Caki2 (cell line): ENCODE measurements around the gene CTSD. TPM values are rescaled to one million over a fixed set of nuclear protein-coding genes. Genes with fewer than 3 reads are reported as not detected.

Experiments
- DNase-seq: peaks from one replicate; pipeline ENCODE4 v3.0.0-alpha.2; 2015; ENCODE audit warnings: low read depth
- in situ Hi-C: cut with HindIII; loops from 2 replicates; pipeline ENCODE4 v1.10.0; 2016; ENCODE audit warnings: low sequenced_read_pairs, low pct_unique_long_range_greater_than_20kb, mixed read lengths
- total RNA-seq: library from RNA; depleted of rRNA; stranded (reverse); fragments of >200 nt; shearing (Covaris generic); gene quantifications from 2 replicates; pipeline ENCODE4 v1.2.3, GENCODE V29; 2014; ENCODE audit warnings: low replicate concordance; rRNA removed

CTSD gene
- total RNA-seq, 1 experiment from 2014 or later: 1,654 TPM

DNA sequence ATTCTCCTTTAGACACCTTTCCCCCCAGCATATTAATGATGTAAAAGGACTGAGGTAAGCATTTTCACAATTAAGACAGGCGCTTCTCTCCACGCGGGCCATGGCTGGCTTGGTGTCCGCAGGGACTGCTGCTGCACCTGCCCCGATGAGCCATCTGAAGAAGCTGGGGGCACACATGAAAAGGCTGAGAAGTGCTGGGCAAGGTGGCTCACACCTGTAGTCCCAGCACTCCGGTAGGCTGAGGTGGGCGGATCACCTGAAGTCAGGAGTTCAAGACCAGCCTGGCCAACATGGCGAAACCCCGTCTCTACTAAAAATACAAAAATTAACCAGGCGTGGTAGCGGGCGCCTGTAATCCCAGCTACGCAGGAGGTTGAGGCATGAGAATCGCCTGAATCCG lies 45.4 kb downstream of the CTSD start:
- DNase-seq: no peak
- in situ Hi-C loops: no loop called here

- no peak for DNase-seq
- in situ Hi-C loops: no loop called here
Measured at GRCh38 chr11:1717745-1718144, 46.0 kb downstream of the CTSD start.

- in situ Hi-C loops: no loop called here
- DNase-seq: no peak
Measured at GRCh38 chr11:1714908-1715885, 48.5 kb downstream of the CTSD start.

DNA sequence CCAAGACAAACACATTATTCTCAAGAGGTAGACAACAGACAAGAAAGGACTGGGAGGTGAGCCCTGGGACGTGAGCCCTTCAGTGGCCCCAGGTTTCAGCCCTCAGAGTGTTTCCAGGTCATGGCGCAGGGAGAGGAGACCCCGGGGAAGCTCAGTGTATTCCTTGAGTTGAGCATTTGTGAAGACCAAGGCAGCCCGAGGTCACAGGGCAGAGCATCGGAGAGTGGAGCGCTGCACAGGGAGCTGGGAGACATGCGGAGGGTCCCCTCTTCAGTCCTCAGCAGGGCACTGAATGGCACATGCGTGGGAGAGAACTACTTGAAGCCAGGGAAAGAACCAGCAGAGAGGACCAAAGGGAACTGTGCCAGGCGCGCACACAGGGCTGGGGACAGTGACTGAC lies 55.0 kb downstream of the CTSD start:
- in situ Hi-C loops: no loop called here
- no peak for DNase-seq

DNA sequence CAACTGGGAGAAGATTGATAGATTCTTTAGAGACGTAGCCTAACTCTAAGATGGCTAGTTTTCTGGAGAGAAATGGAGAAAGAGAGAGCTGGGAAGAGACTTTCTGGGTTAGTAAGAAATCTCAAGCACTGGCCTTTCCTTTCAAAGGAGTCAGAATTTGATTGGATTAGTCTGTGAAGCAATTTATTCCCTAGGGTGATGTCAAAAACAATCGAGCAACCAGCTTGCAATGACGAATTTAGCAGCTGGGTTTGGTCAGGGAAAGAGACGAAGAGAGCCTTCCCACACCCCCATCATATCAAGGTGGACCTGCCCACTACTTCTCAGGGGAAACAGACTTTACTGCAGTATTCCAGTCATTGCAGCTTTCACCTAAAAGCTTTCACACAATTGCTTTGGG lies 56.0 kb downstream of the CTSD start:
- in situ Hi-C loops: no loop called here
- no peak for DNase-seq

GRCh38 chr11:1706634-1707400 lies 56.9 kb downstream of the CTSD start:
- DNase-seq: peak; percentile 25
- in situ Hi-C loops: no loop called here

DNA sequence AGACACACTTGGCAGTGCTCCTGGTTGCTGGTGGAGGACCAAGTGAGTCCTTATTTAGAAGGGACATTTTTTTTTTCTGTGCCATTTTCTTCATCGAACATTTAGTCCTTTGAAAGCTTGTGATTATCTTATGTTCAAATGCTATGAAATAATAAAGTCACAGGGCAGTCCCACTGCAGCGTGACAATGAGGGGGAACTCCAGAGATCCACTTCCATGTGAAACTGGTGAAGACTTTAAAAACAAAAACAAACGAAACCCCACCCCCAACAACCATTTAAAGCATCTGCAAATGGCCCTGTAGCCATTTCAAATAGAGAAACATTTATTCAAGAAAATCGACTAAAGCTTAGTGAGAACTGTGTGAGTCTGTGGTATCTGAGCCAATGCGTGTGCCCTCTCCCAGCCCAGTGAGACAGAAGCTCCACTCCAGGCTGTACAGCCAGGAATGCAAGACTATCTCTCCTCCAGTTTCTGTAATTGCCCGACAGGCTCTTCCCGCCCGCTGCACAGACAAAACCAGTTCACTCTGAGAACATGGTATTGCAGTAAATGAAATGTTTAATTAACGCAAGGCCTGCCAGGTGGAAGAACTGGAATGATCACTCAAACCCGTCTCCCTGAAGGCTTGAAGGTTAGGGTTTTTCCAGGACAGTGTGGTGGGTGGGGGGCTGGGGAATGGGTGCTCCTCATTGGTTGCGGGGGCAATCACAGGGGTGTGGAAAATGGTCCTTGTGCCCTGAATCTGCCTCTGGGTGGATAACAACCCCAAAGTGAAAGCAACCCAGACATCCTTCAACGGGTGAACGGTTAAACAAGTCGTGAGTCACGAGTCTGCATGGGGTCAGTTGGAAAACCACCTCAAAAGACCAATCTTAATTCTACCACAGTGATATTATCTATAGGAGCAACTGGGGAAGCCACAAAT lies 58.3 kb downstream of the CTSD start:
- peak; percentile 52 for DNase-seq
- in situ Hi-C loops: no loop called here

- in situ Hi-C loops: no loop called here
Measured at GRCh38 chr11:1703146-1703545, 60.6 kb downstream of the CTSD start.

More at GRCh38 chr11:1703146-1703545, 60.6 kb downstream of the CTSD start:
- DNase-seq: no peak

Other genes with a start within 250 kb of the CTSD start
- 0.07 and 1.2 TPM in 2 replicates for gene DUSP8, start 191.7 kb downstream of the CTSD start, total RNA-seq
- not detected in 2 replicates for gene KRTAP5-1, start 178.6 kb downstream of the CTSD start, total RNA-seq
- gene KRTAP5-2, start 165.6 kb downstream of the CTSD start, total RNA-seq: not detected in 2 replicates
- not detected in 2 replicates for gene KRTAP5-3, start 155.5 kb downstream of the CTSD start, total RNA-seq
- gene KRTAP5-4, start 141.8 kb downstream of the CTSD start, total RNA-seq: not detected in 2 replicates
- not detected in 2 replicates for gene KRTAP5-5, start 134.2 kb downstream of the CTSD start, total RNA-seq
- gene KRTAP5-6, start 66.7 kb downstream of the CTSD start, total RNA-seq: not detected in 2 replicates
- 0.55 and 2.7 TPM in 2 replicates for gene IFITM10, start 13.3 kb downstream of the CTSD start, total RNA-seq
- gene SYT8, start 71.1 kb upstream of the CTSD start, total RNA-seq: not detected in 2 replicates
- gene TNNI2, start 75.1 kb upstream of the CTSD start, total RNA-seq: not detected in 2 replicates
- gene LSP1, start 89.2 kb upstream of the CTSD start, total RNA-seq: not detected in 2 replicates
- gene PRR33, start 128.0 kb upstream of the CTSD start, total RNA-seq: not detected in 2 replicates
- not detected in 2 replicates for gene TNNT3, start 155.8 kb upstream of the CTSD start, total RNA-seq
- gene MRPL23, start 183.4 kb upstream of the CTSD start, total RNA-seq: 156 and 211 TPM in 2 replicates
- gene H19, start 233.9 kb upstream of the CTSD start, total RNA-seq: 5.6 and 9.3 TPM in 2 replicates